Left ventricle myocardium inferior (tissue), 1 donor: Measurements from ENCODE around the gene PPP1R12A. TPM values are rescaled to one million over a fixed set of nuclear protein-coding genes. Genes with fewer than 3 reads are reported as not detected.
"Not testable (repeated sequence)": the region's sequence is repeated elsewhere in the genome, so short reads cannot be mapped to it uniquely, and the experiment has no call there.

Source experiments
- DNase-seq: peaks from one replicate; pipeline ENCODE4 v3.0.0-alpha.2; 2020
- H3K27ac ChIP-seq: fragments of 200-600 bp; replicated peaks from 2 replicates; pipeline ENCODE4 v1.8.0; 2021
- H3K27me3 ChIP-seq: fragments of 200-600 bp; 2 replicates; pipeline ENCODE4 v1.8.0; 2021; ENCODE audit warnings: low read depth
- H3K36me3 ChIP-seq: fragments of 200-600 bp; 2 replicates; pipeline ENCODE4 v1.8.0; 2021
- H3K4me1 ChIP-seq: fragments of 200-600 bp; 2 replicates; pipeline ENCODE4 v1.8.0; 2021
- H3K4me3 ChIP-seq: fragments of 200-600 bp; 2 replicates; pipeline ENCODE4 v1.8.0; 2021; ENCODE audit warnings: mild to moderate bottlenecking, moderate library complexity
- H3K9me3 ChIP-seq: fragments of 200-600 bp; replicated peaks from 2 replicates; pipeline ENCODE4 v1.8.0; 2021
- CTCF ChIP-seq: fragments of 200-600 bp; IDR thresholded peaks from 2 replicates; pipeline ENCODE4 v1.8.0; 2021; ENCODE audit warnings: antibody characterized with exemption, mild to moderate bottlenecking, borderline replicate concordance
- intact Hi-C: fragments of 100-400 bp; cut with micrococcal nuclease; formaldehyde crosslinking; loops from one replicate; pipeline ENCODE4 v1.11.0; 2022
- total RNA-seq: library from RNA; stranded (reverse); fragmentation: NEBNext Ultra II Directional; extraction: Animal tissue kit (Norgen Biotek cat#: 25700); gene quantifications from one replicate; pipeline ENCODE4 v1.2.1, GENCODE V29; 2021
- donor health status: DM: no; HTN: yes; CAD: no; lungs with severe emphysema.

Gene PPP1R12A
- total RNA-seq, 1 donor from 2014 or later, result 42.8 TPM

- peaks cover 89% of the 10 kb centered on the region for H3K4me1 ChIP-seq
- no peak for TF ChIP-seq CTCF
- no peak overlapping the region for H3K27ac ChIP-seq
- H3K27me3 ChIP-seq, result no peaks in the 10 kb centered on the region
- no peaks in the 10 kb centered on the region for H3K9me3 ChIP-seq
- intact Hi-C loops, result no loop called here
- no peak for DNase-seq
- no peak overlapping the region for H3K4me3 ChIP-seq
- H3K36me3 ChIP-seq, result no peaks in the 10 kb centered on the region
These were observed 53.5 kb downstream of the PPP1R12A start for GRCh38 chr12:79881351-79881750.

GRCh38 chr12:79878506-79878905 is 56.4 kb downstream of the PPP1R12A start:
- H3K4me3 ChIP-seq, H3K9me3 ChIP-seq, H3K27me3 ChIP-seq, DNase-seq, H3K36me3 ChIP-seq, intact Hi-C loops, H3K27ac ChIP-seq: not testable (repeated sequence)
- peaks cover 79% of the 10 kb centered on the region for H3K4me1 ChIP-seq

- Histone ChIP-seq H3K27me3 (no peaks in the 10 kb centered on the region), H3K27ac (no peak overlapping the region), H3K9me3 (no peaks in the 10 kb centered on the region), H3K4me1 (peaks cover 79% of the 10 kb centered on the region), H3K4me3 (no peak overlapping the region), H3K36me3 (no peaks in the 10 kb centered on the region)
- intact Hi-C loops, result no loop called here
- no peak for DNase-seq
- no peak for TF ChIP-seq CTCF
These were observed 57.7 kb downstream of the PPP1R12A start for GRCh38 chr12:79877246-79877645.

GRCh38 chr12:79874665-79875064 is 60.2 kb downstream of the PPP1R12A start:
- H3K9me3 ChIP-seq, result no peaks in the 10 kb centered on the region
- H3K27me3 ChIP-seq, result no peaks in the 10 kb centered on the region
- H3K4me3 ChIP-seq, result no peak overlapping the region
- no peak for DNase-seq
- no peaks in the 10 kb centered on the region for H3K36me3 ChIP-seq
- intact Hi-C loops, result no loop called here
- TF ChIP-seq CTCF, result no peak
- no peak overlapping the region for H3K27ac ChIP-seq
- peaks cover 63% of the 10 kb centered on the region for H3K4me1 ChIP-seq

- H3K4me1 ChIP-seq, result peaks cover 68% of the 10 kb centered on the region
- no peaks in the 10 kb centered on the region for H3K27me3 ChIP-seq
- intact Hi-C loops, result no loop called here
- H3K4me3 ChIP-seq, result no peak overlapping the region
- TF ChIP-seq CTCF, result no peak
- no peak overlapping the region for H3K27ac ChIP-seq
- H3K36me3 ChIP-seq, result peaks cover 3% of the 10 kb centered on the region
- DNase-seq, result no peak
- H3K9me3 ChIP-seq, result no peaks in the 10 kb centered on the region
These were observed 61.7 kb downstream of the PPP1R12A start for GRCh38 chr12:79873201-79873600.

GRCh38 chr12:79871621-79872020 is 63.3 kb downstream of the PPP1R12A start:
- no peak overlapping the region for H3K4me3 ChIP-seq
- no peak for TF ChIP-seq CTCF

More at GRCh38 chr12:79871621-79872020, 63.3 kb downstream of the PPP1R12A start:
- Histone ChIP-seq H3K27ac (no peak overlapping the region), H3K36me3 (peaks cover 18% of the 10 kb centered on the region), H3K27me3 (no peaks in the 10 kb centered on the region), H3K4me1 (peaks cover 58% of the 10 kb centered on the region), H3K9me3 (no peaks in the 10 kb centered on the region)
- intact Hi-C loops, result no loop called here
- no peak for DNase-seq
